IPS-18c (cell line): ENCODE measurements around the gene NR3C2.

Experiments used
- H3K4me3 ChIP-seq: 2 replicates; pipeline ENCODE4 v1.7.0; 2013; ENCODE audit warnings: low read depth, mild to moderate bottlenecking, low read length, moderate library complexity; ENCODE audit not compliant: insufficient read depth
- H3K9me3 ChIP-seq: one replicate; pipeline ENCODE4 v1.6.1; 2013; ENCODE audit warnings: mild to moderate bottlenecking, low read length, moderate library complexity; ENCODE audit not compliant: control insufficient read depth, insufficient read depth

NR3C2 gene

GRCh38 chr4:148299337-148299736 is 142.9 kb downstream of the NR3C2 start:
- Histone ChIP-seq H3K4me3 (no peak overlapping the region), H3K9me3 (peaks cover 3% of the 10 kb centered on the region)

- Histone ChIP-seq H3K4me3 (no peak overlapping the region), H3K9me3 (peaks cover 3% of the 10 kb centered on the region)
Measured at GRCh38 chr4:148296498-148296897, 145.7 kb downstream of the NR3C2 start.

DNA sequence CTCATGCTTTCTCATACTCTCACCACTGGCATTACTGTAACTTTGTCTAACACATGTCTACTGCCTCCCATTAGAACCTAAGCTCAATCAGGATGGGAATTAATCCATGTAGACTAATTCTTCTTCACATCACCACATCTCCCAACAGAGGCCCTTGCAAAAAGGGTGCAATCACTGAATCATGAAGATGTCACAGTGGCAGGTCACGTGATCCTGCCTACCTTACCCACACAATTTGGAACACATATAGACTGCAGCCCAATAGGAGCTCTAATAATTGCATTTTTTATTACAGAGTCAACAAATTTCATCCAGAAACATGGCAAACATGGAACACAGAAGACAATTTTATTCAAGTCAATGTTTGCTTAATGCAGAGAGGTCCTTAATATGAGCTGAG is 146.6 kb downstream of the NR3C2 start:
- H3K4me3 ChIP-seq: no peak overlapping the region
- H3K9me3 ChIP-seq: peaks cover 1% of the 10 kb centered on the region

DNA sequence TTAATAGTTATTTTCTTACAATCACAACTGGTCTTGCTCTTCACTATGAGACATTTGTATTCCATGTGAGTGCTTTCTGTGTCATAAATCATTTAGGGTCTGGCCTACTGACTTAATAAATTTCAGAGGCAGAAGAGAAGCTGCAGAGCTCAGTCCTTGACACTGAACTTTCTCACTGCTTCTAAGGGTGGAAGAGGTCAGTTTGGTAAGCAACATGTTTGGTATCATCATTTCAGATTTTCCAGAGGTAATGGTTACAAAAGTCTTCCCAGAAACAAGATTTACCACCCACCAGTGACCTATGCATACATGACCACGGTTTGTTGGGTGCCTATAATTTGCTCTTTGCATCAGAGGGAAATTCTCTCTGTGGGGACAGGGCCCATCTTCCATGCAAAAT is 148.6 kb downstream of the NR3C2 start:
- H3K4me3 ChIP-seq: no peak overlapping the region
- H3K9me3 ChIP-seq: no peaks in the 10 kb centered on the region

DNA sequence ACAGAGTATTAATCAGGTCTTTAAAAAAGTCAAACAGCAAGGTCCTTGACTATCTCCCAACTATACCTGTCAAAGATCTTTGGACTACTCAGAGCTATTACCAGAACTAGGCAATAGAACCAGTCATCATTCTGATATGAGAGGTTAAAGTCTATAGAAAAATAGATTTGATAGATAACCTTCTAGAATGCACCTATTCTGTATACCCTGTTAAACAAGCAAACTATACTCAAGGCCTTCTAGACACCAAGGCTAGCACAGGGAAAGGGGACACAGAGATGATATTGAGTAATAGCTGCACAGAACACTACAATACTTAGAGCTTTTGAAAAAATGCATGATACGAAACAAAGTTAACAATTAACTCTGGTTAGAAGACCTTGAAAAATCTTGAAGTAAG is 149.5 kb downstream of the NR3C2 start:
- H3K9me3 ChIP-seq: no peaks in the 10 kb centered on the region
- H3K4me3 ChIP-seq: no peak overlapping the region

GRCh38 chr4:148289740-148290139 is 152.5 kb downstream of the NR3C2 start:
- H3K9me3 ChIP-seq: no peaks in the 10 kb centered on the region
- no peak overlapping the region for H3K4me3 ChIP-seq

GRCh38 chr4:148288448-148288847 is 153.8 kb downstream of the NR3C2 start:
- H3K9me3 ChIP-seq: no peaks in the 10 kb centered on the region
- H3K4me3 ChIP-seq: no peak overlapping the region

GRCh38 chr4:148287111-148287510 is 155.1 kb downstream of the NR3C2 start:
- no peak overlapping the region for H3K4me3 ChIP-seq
- H3K9me3 ChIP-seq: no peaks in the 10 kb centered on the region

DNA sequence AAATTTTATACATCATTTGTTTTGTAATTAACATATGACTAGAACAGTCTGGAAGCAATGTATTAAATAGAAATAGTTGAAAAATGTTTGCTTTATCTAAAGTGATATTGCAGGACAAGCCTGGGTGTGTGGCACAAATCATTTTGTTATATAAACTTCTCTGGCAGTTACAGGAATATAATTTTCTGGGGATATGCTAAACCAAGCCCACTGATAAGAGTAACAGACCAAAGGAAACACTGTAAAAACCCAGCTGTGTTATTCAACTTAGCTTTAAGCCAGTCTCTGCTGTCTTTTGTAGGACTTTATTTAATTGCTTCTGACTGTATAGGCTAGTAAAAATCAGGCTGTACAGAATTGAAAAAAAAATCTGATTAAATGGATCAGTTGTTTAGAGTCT is 156.2 kb downstream of the NR3C2 start:
- no peaks in the 10 kb centered on the region for H3K9me3 ChIP-seq
- no peak overlapping the region for H3K4me3 ChIP-seq

DNA sequence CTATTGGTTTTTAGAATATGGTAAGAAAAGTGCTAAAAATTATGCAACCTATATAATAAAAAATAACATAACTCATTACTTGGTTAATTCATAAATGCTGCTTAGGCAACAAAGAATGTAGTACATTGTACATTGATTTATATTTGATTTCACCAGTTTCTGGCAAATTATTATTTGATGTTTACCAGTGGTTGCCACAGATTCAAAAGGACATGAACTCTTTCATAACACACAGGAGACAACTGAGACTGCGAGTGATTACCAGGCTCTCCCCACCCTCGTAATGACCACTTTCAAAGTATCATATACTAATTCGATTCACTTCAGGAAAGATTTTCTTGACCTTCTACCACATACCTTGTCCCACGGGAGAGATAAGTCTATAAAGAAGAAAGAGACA is 158.5 kb downstream of the NR3C2 start:
- H3K4me3 ChIP-seq: no peak overlapping the region

DNA sequence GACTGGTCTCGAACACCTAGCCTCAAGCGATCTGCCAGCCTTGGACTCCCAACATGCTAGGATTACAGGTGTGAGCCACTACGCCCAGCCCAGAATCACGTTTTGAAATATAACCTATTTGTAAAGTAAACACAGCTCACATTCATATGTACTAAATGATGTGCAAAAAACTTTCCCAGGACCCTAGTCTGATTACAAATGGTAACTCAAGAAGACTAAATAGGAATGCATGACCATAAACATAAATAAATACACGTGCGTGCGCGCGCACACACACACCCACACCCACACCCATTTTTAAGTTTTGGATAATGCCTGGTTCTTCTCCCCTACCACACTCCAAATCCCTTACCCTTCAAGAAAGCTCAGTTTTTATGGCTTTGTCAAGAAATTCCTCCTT is 163.9 kb downstream of the NR3C2 start:
- Histone ChIP-seq H3K9me3 (no peaks in the 10 kb centered on the region), H3K4me3 (no peak overlapping the region)

More for the DNA sequence above, 158.5 kb downstream of the NR3C2 start:
- no peaks in the 10 kb centered on the region for H3K9me3 ChIP-seq

DNA sequence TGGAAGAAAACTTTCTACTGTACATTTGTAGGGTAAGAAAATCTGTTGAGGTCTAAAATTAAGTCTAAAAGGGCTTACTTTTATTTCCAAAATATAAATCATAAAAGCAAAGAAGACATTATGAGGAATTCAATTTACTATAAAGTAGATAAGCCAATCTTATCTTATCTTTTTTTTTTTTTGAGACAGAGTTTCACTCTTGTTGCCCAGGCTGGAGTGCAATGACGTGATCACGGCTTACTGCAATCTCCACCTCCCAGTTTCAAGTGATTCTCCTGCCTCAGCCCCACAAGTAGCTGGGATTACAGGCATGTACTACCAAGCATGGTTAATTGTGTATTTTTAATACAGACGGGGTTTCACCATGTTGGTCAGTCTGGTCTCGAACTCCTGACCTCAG is 166.9 kb downstream of the NR3C2 start:
- Histone ChIP-seq H3K4me3 (no peak overlapping the region), H3K9me3 (no peaks in the 10 kb centered on the region)

GRCh38 chr4:148273501-148273986 is 168.7 kb downstream of the NR3C2 start:
- Histone ChIP-seq H3K4me3 (no peak overlapping the region), H3K9me3 (no peaks in the 10 kb centered on the region)

GRCh38 chr4:148271166-148271565 is 171.0 kb downstream of the NR3C2 start:
- Histone ChIP-seq H3K9me3 (no peaks in the 10 kb centered on the region), H3K4me3 (no peak overlapping the region)

DNA sequence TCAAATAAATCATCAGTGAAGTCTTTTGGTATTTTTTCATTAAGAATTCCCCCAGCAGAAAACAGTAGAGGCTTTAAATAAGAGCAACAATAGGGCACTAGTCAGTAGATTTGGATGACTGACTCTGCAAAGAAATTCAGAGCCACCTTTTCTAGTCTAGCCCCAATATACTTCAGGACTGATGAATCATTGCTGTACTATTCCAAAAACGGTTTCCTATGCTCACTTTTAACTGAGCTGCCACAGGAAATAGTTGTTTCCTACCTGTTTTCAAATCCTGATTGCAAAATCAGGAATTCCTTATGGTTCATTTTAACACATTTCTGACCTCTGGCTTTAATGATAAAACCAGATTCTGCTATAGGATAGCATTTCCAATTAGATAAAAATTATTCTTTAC is 171.6 kb downstream of the NR3C2 start:
- Histone ChIP-seq H3K9me3 (no peaks in the 10 kb centered on the region), H3K4me3 (no peak overlapping the region)

- Histone ChIP-seq H3K9me3 (no peaks in the 10 kb centered on the region), H3K4me3 (no peak overlapping the region)
Measured at GRCh38 chr4:148268835-148269234, 173.4 kb downstream of the NR3C2 start.

- H3K4me3 ChIP-seq: no peak overlapping the region
- no peaks in the 10 kb centered on the region for H3K9me3 ChIP-seq
Measured at GRCh38 chr4:148266921-148267320, 175.3 kb downstream of the NR3C2 start.

DNA sequence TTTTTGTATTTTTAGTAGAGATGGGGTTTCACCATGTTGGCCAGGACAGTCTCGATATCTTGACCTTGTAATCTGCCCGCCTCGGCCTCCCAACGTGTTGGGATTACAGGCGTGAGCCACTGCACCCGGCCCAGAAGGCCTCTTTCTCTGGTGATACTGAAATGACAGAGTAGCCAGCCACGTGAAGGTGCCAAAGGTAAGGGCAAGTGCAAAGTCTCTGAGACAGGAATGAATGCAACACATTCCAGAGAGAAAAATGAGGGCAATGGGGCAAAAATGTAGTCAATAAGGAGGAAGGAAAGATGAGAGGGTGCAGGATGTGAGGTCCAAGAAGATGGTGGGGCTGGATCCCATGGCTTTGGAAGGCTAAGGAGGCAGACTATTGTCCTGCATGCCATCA is 176.0 kb downstream of the NR3C2 start:
- Histone ChIP-seq H3K9me3 (no peaks in the 10 kb centered on the region), H3K4me3 (no peak overlapping the region)

GRCh38 chr4:148265627-148266026 is 176.6 kb downstream of the NR3C2 start:
- H3K4me3 ChIP-seq: no peak overlapping the region
- H3K9me3 ChIP-seq: no peaks in the 10 kb centered on the region
